HL-60/S4 treated with retinoic acid at 250 ng/mL for 4 days and 3 days (cell line): ENCODE measurements around the gene OSBPL9.
"Not testable (repeated sequence)": the region's sequence is repeated elsewhere in the genome, so short reads cannot be mapped to it uniquely, and the experiment has no call there.

ENCODE experiments used
- in situ Hi-C: fragments of 300-500 bp; cut with MboI; formaldehyde crosslinking; loops from 2 replicates; pipeline ENCODE4 v1.7.0; 2022; ENCODE audit warnings: low sequenced_read_pairs

Gene OSBPL9

GRCh38 chr1:51605961-51606723 is 10.8 kb upstream of the OSBPL9 start:
- in situ Hi-C loops = no loop called here

- in situ Hi-C loops = no loop called here
Observed at GRCh38 chr1:51607681-51608095, 9.2 kb upstream of the OSBPL9 start.

- in situ Hi-C loops = not testable (repeated sequence)
Observed at GRCh38 chr1:51610104-51610503, 6.8 kb upstream of the OSBPL9 start.

GRCh38 chr1:51610637-51611036 is 6.3 kb upstream of the OSBPL9 start:
- in situ Hi-C loops = no loop called here

- in situ Hi-C loops = no loop called here
Observed at GRCh38 chr1:51612447-51612961, 4.4 kb upstream of the OSBPL9 start.

GRCh38 chr1:51615780-51616291 is 1.1 kb upstream of the OSBPL9 start:
- in situ Hi-C loops = no loop called here

GRCh38 chr1:51616490-51616889 is 402 bp upstream of the OSBPL9 start:
- in situ Hi-C loops = no loop called here

GRCh38 chr1:51618715-51619114 is 1.8 kb downstream of the OSBPL9 start:
- in situ Hi-C loops = no loop called here

GRCh38 chr1:51620470-51620869 is 3.6 kb downstream of the OSBPL9 start:
- in situ Hi-C loops = no loop called here

- in situ Hi-C loops = no loop called here
Observed at GRCh38 chr1:51621161-51621560, 4.3 kb downstream of the OSBPL9 start.

GRCh38 chr1:51621841-51622454 is 5.1 kb downstream of the OSBPL9 start:
- in situ Hi-C loops = no loop called here

- in situ Hi-C loops = no loop called here
Observed at GRCh38 chr1:51622455-51622913, 5.6 kb downstream of the OSBPL9 start.

GRCh38 chr1:51623025-51623424 is 6.1 kb downstream of the OSBPL9 start:
- in situ Hi-C loops = no loop called here

- in situ Hi-C loops = no loop called here
Observed at GRCh38 chr1:51623450-51623849, 6.6 kb downstream of the OSBPL9 start.

GRCh38 chr1:51624855-51625254 is 8.0 kb downstream of the OSBPL9 start:
- in situ Hi-C loops = no loop called here

GRCh38 chr1:51627672-51628071 is 10.8 kb downstream of the OSBPL9 start:
- in situ Hi-C loops = no loop called here

GRCh38 chr1:51628715-51629590 is 12.1 kb downstream of the OSBPL9 start:
- in situ Hi-C loops = no loop called here

GRCh38 chr1:51629918-51630317 is 13.0 kb downstream of the OSBPL9 start:
- in situ Hi-C loops = no loop called here

- in situ Hi-C loops = no loop called here
Observed at GRCh38 chr1:51630393-51630792, 13.5 kb downstream of the OSBPL9 start.

- in situ Hi-C loops = no loop called here
Observed at GRCh38 chr1:51630922-51631321, 14.0 kb downstream of the OSBPL9 start.

- in situ Hi-C loops = no loop called here
Observed at GRCh38 chr1:51631747-51632146, 14.9 kb downstream of the OSBPL9 start.
